DMS53 (cell line): ENCODE results near the gene HS6ST3.

ENCODE experiments used
- DNase-seq: peaks from one replicate; lab custom pipeline; 2025; lab: John Stamatoyannopoulos, UW

The HS6ST3 gene

GRCh38 chr13:96792736-96793403, 703.0 kb downstream of the HS6ST3 start:
- no peak for DNase-seq

GRCh38 chr13:96793404-96793755, 703.5 kb downstream of the HS6ST3 start:
- no peak for DNase-seq

GRCh38 chr13:96794669-96795068, 704.8 kb downstream of the HS6ST3 start:
- DNase-seq, result no peak

GRCh38 chr13:96795670-96796069, 705.8 kb downstream of the HS6ST3 start:
- DNase-seq, result no peak

- DNase-seq, result no peak
These were observed 706.3 kb downstream of the HS6ST3 start for GRCh38 chr13:96796091-96796633.

- no peak for DNase-seq
These were observed 707.2 kb downstream of the HS6ST3 start for GRCh38 chr13:96797136-96797535.

- no peak for DNase-seq
These were observed 713.7 kb downstream of the HS6ST3 start for GRCh38 chr13:96803456-96804100.

GRCh38 chr13:96804174-96804573, 714.3 kb downstream of the HS6ST3 start:
- DNase-seq, result no peak

- no peak for DNase-seq
These were observed 716.8 kb downstream of the HS6ST3 start for GRCh38 chr13:96806746-96807145.

- no peak for DNase-seq
These were observed 719.6 kb downstream of the HS6ST3 start for GRCh38 chr13:96809366-96810096.

- no peak for DNase-seq
These were observed 720.2 kb downstream of the HS6ST3 start for GRCh38 chr13:96810104-96810503.

GRCh38 chr13:96811049-96811448, 721.1 kb downstream of the HS6ST3 start:
- DNase-seq, result no peak

- no peak for DNase-seq
These were observed 726.4 kb downstream of the HS6ST3 start for GRCh38 chr13:96816261-96816660.

- no peak for DNase-seq
These were observed 727.0 kb downstream of the HS6ST3 start for GRCh38 chr13:96816874-96817273.

GRCh38 chr13:96817336-96817941, 727.5 kb downstream of the HS6ST3 start:
- peak; percentile 21 for DNase-seq

GRCh38 chr13:96819375-96819774, 729.5 kb downstream of the HS6ST3 start:
- DNase-seq, result no peak

- DNase-seq, result no peak
These were observed 731.5 kb downstream of the HS6ST3 start for GRCh38 chr13:96821381-96821780.

GRCh38 chr13:96821971-96822370, 732.1 kb downstream of the HS6ST3 start:
- no peak for DNase-seq

- DNase-seq, result peak; percentile 71
These were observed 733.0 kb downstream of the HS6ST3 start for GRCh38 chr13:96822895-96823294.

- DNase-seq, result no peak
These were observed 734.2 kb downstream of the HS6ST3 start for GRCh38 chr13:96824140-96824539.

GRCh38 chr13:96825653-96826052, 735.7 kb downstream of the HS6ST3 start:
- no peak for DNase-seq

- DNase-seq, result no peak
These were observed 744.7 kb downstream of the HS6ST3 start for GRCh38 chr13:96834626-96835025.

GRCh38 chr13:96835546-96835945, 745.6 kb downstream of the HS6ST3 start:
- no peak for DNase-seq
